PC-3 (cell line): ENCODE results near the gene PDIK1L.

Experiments used
- EZH2 ChIP-seq: fragments of 300-600 bp; sonication (generic); IDR thresholded peaks from one replicate; pipeline ENCODE4 v1.6.1; 2017; ENCODE audit warnings: antibody characterized with exemption, mild to moderate bottlenecking, low read length; ENCODE audit not compliant: unreplicated experiment
- TF ChIP-seq, protein P1 (sequence below): fragments of 300-600 bp; sonication (generic); conservative IDR thresholded peaks from 2 replicates; pipeline ENCODE4 v1.5.1; 2017; ENCODE audit warnings: antibody characterized with exemption, low read depth, mild to moderate bottlenecking, low read length

DNA sequence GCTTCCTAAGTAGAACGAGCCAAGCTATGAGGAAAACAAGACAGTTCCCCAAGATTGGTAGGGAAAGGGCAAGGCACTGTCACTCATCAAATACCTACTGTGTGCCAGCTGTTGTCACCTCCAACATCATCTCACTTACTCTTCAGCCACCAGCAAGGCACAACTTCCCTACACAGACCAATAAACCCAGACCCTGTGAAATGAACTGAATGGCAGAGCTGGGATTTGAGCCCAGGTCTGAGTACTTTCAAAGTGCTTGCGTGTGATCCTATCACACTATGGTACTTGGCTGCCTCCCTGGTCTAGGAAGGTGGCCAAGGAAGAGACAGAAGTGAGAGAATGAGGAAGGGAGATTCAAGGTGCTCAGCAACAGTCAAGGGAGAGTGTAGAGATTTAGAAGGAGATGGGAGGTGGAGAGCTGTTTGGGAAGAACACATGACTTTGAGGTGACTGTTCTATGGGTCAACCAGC is 27.5 kb upstream of the PDIK1L start:
- no peak for TF ChIP-seq EZH2
- TF ChIP-seq, protein P1, sequence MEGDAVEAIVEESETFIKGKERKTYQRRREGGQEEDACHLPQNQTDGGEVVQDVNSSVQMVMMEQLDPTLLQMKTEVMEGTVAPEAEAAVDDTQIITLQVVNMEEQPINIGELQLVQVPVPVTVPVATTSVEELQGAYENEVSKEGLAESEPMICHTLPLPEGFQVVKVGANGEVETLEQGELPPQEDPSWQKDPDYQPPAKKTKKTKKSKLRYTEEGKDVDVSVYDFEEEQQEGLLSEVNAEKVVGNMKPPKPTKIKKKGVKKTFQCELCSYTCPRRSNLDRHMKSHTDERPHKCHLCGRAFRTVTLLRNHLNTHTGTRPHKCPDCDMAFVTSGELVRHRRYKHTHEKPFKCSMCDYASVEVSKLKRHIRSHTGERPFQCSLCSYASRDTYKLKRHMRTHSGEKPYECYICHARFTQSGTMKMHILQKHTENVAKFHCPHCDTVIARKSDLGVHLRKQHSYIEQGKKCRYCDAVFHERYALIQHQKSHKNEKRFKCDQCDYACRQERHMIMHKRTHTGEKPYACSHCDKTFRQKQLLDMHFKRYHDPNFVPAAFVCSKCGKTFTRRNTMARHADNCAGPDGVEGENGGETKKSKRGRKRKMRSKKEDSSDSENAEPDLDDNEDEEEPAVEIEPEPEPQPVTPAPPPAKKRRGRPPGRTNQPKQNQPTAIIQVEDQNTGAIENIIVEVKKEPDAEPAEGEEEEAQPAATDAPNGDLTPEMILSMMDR: no peak
